GM19035 (cell line): ENCODE measurements around the gene C20orf173.
"Not testable (repeated sequence)": the region's sequence is repeated elsewhere in the genome, so short reads cannot be mapped to it uniquely, and the experiment has no call there.

Experiments
- ATAC-seq: cut with Tn5 transposase; IDR thresholded peaks from one replicate; pipeline ENCODE4 v1.9.1; 2021; ENCODE audit not compliant: unreplicated experiment

The C20orf173 gene

GRCh38 chr20:35529552-35529951 is at the start of gene C20orf173:
Gene C20orf173, minus strand, starts transcription at chr20:35529652. Its CDS starts 279 bp downstream, at chr20:35529373.
- no peak for ATAC-seq

GRCh38 chr20:35579196-35579595 is 49.7 kb upstream of the C20orf173 start:
- no peak for ATAC-seq

- ATAC-seq, result no peak
Measured at GRCh38 chr20:35578469-35578868, 49.0 kb upstream of the C20orf173 start.

- ATAC-seq, result no peak
Measured at GRCh38 chr20:35576816-35577215, 47.4 kb upstream of the C20orf173 start.

- ATAC-seq, result no peak
Measured at GRCh38 chr20:35575958-35576357, 46.5 kb upstream of the C20orf173 start.

GRCh38 chr20:35572838-35573237 is 43.4 kb upstream of the C20orf173 start:
- no peak for ATAC-seq

GRCh38 chr20:35571555-35571954 is 42.1 kb upstream of the C20orf173 start:
- ATAC-seq, result no peak

GRCh38 chr20:35568645-35569044 is 39.2 kb upstream of the C20orf173 start:
- no peak for ATAC-seq

GRCh38 chr20:35564905-35565304 is 35.5 kb upstream of the C20orf173 start:
- ATAC-seq, result no peak

GRCh38 chr20:35563834-35564233 is 34.4 kb upstream of the C20orf173 start:
- no peak for ATAC-seq

GRCh38 chr20:35562541-35563110 is 33.2 kb upstream of the C20orf173 start:
- ATAC-seq, result no peak

GRCh38 chr20:35561671-35562070 is 32.2 kb upstream of the C20orf173 start:
- no peak for ATAC-seq

- ATAC-seq, result no peak
Measured at GRCh38 chr20:35561268-35561667, 31.8 kb upstream of the C20orf173 start.

GRCh38 chr20:35560541-35560940 is 31.1 kb upstream of the C20orf173 start:
- ATAC-seq, result no peak

GRCh38 chr20:35560105-35560511 is 30.7 kb upstream of the C20orf173 start:
- ATAC-seq, result no peak

- ATAC-seq, result no peak
Measured at GRCh38 chr20:35559042-35559693, 29.7 kb upstream of the C20orf173 start.

GRCh38 chr20:35558451-35558850 is 29.0 kb upstream of the C20orf173 start:
- ATAC-seq, result no peak

GRCh38 chr20:35556871-35557270 is 27.4 kb upstream of the C20orf173 start:
- no peak for ATAC-seq

GRCh38 chr20:35555951-35556645 is 26.6 kb upstream of the C20orf173 start:
- no peak for ATAC-seq

- ATAC-seq, result not testable (repeated sequence)
Measured at GRCh38 chr20:35555461-35555860, 26.0 kb upstream of the C20orf173 start.

- ATAC-seq, result no peak
Measured at GRCh38 chr20:35552914-35553313, 23.5 kb upstream of the C20orf173 start.

- no peak for ATAC-seq
Measured at GRCh38 chr20:35551503-35551902, 22.1 kb upstream of the C20orf173 start.
